Heart left ventricle (tissue), 13 donors: ENCODE data around the gene ITM2C.

ENCODE experiments used
- CTCF ChIP-seq, 12 donors: fragments of 200-600 bp; sonication (generic) in 4 of 12; IDR thresholded peaks; one replicate each; pipeline versions ENCODE4 v1.5.0 to v1.8.0; 2018 to 2022; ENCODE audit warnings: antibody characterized with exemption in 12 of 12, mild to moderate bottlenecking in 5 of 12
- POLR2A ChIP-seq, 2 donors: fragments of 450-650 bp; IDR thresholded peaks; one replicate each; pipeline ENCODE4 v1.6.1; 2017; ENCODE audit warnings: antibody characterized with exemption in 2 of 2, mild to moderate bottlenecking in 2 of 2, moderate library complexity in 2 of 2
- donor health status: ischemic (EF 13 %, LVEDD 7.1; RV severe dilation, severe dysfunction).
- donor health status: DM: no; HTN: yes; CAD: no.
- donor health status: DM: no; HTN: no; CAD: no.
- donor health status: ischemic (EF 25% LVEDD 6.9; RV normal size, moderate dysfunction).
- donor health status: ischemic (EF 25% LVEDD 5.7; RV mildly dilated, moderate dysfunction).
- donor health status: ischemic (EF 35%, LVEDD 5.7; RV mildly dilated, moderate dysfunction).
- donor health status: nonischemic (EF 11% LVEDD 7.7; RV severe dilation, severe dysfunction).
- donor health status: DM: yes; HTN: yes; CAD: no.
- donor health status: PGD.
- donor health status: ischemic (EF 29% LVEDD 5.4; RV normal size, mild dysfunction).
- donor health status: nonischemic (EF 23%, LVEDD 6.1; RV moderate dilation, normal function).

DNA sequence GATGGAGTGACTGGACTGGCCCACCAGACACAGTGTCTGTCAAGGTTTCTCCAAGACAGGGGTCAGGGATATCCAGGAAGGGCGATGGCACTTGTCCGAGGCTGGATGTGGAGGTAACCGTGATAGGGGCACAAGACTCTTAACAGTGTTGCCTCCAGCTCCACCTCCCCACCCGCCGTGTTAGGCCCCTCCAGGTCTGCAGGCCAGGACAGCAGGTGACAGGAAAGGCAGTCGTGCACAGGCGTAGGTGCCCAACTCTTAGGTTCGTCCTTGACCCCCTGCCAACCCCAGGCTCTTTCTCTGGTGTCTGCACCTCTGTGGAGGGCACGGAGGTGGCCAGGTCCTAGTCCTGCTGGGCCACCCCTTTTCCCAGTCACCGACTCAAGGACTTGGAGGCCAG is 10.1 kb downstream of the ITM2C start:
- TF ChIP-seq CTCF (IDR thresholded peaks at IDR 0.05) (no peak), POLR2A (IDR thresholded peaks at IDR 0.05) (no peak)
